GM19099 (cell line): ENCODE results near the gene SERTAD3.

Experiments used
- POLR2A ChIP-seq: IDR thresholded peaks from 3 replicates; pipeline ENCODE4 v1.6.1; 2011; ENCODE audit warnings: low read depth; ENCODE audit not compliant: insufficient read length; ENCODE audit errors: extremely low read depth

The SERTAD3 gene

GRCh38 chr19:40441719-40442253, 2.3 kb downstream of the SERTAD3 start:
- no peak for TF ChIP-seq POLR2A

- no peak for TF ChIP-seq POLR2A
Measured at GRCh38 chr19:40438284-40438683, 5.9 kb downstream of the SERTAD3 start.

GRCh38 chr19:40433391-40434216, 10.5 kb downstream of the SERTAD3 start:
- peak; percentile 67 for TF ChIP-seq POLR2A

- no peak for TF ChIP-seq POLR2A
Measured at GRCh38 chr19:40431698-40432097, 12.4 kb downstream of the SERTAD3 start.

GRCh38 chr19:40425450-40426287, 18.5 kb downstream of the SERTAD3 start, which contains the start of gene SERTAD1:
TSS of gene SERTAD1 (minus strand) at chr19:40425992. CDS start at chr19:40423546, 2,446 bp downstream.
- peak; percentile 99 for TF ChIP-seq POLR2A

GRCh38 chr19:40424637-40425449, 19.3 kb downstream of the SERTAD3 start:
- no peak for TF ChIP-seq POLR2A

GRCh38 chr19:40423938-40424337, 20.2 kb downstream of the SERTAD3 start:
- no peak for TF ChIP-seq POLR2A

- no peak for TF ChIP-seq POLR2A
Measured at GRCh38 chr19:40422748-40423566, 21.2 kb downstream of the SERTAD3 start.

GRCh38 chr19:40421993-40422747, 22.0 kb downstream of the SERTAD3 start:
- no peak for TF ChIP-seq POLR2A

- peak; percentile 84 for TF ChIP-seq POLR2A
Measured at GRCh38 chr19:40420766-40421765, 23.1 kb downstream of the SERTAD3 start.

GRCh38 chr19:40420451-40420765, 23.7 kb downstream of the SERTAD3 start:
- TF ChIP-seq POLR2A = no peak

GRCh38 chr19:40419780-40420179, 24.4 kb downstream of the SERTAD3 start:
- no peak for TF ChIP-seq POLR2A

GRCh38 chr19:40419066-40419612, 25.0 kb downstream of the SERTAD3 start:
- TF ChIP-seq POLR2A = no peak
